ENCODE measurements around the gene FLAD1.

- TF ChIP-seq CTCF (conservative IDR thresholded peaks at IDR 0.05 in 1 of 2, IDR thresholded peaks at IDR 0.05 in 1 of 2; ENCODE audit: low read depth in 1 of 2, low read length in 2 of 2) (no peak), EZH2 (IDR thresholded peaks at IDR 0.05; ENCODE audit: low read length, missing control alignments) (no peak)
These were observed 40.5 kb downstream of the FLAD1 start for GRCh38 chr1:155023627-155024026.

All from fibroblast of lung (primary cell).